GM20000 (cell line): ENCODE results near the gene PTPRN.

Source experiments
- DNase-seq: peaks from one replicate; pipeline ENCODE4 v3.0.0; 2012; ENCODE audit warnings: low spot score
- CTCF ChIP-seq: IDR thresholded peaks from 2 replicates; pipeline ENCODE4 v1.5.1; 2012; ENCODE audit warnings: mild to moderate bottlenecking, control low read depth; ENCODE audit errors: extremely low read depth, missing control alignments

Gene PTPRN

GRCh38 chr2:219245148-219245898 lies 63.9 kb downstream of the PTPRN start, which contains the start of the genes GLB1L and STK16:
TSS of gene GLB1L (minus strand) at chr2:219245444. CDS start at chr2:219243573, 1,871 bp downstream.
TSS of gene STK16 (plus strand) at chr2:219245479. CDS start at chr2:219246000, 521 bp downstream.
- TF ChIP-seq CTCF: no peak
- peak; percentile 91 for DNase-seq

- DNase-seq: no peak
- no peak for TF ChIP-seq CTCF
These were observed 64.4 kb downstream of the PTPRN start for GRCh38 chr2:219244789-219245147.

- no peak for DNase-seq
- no peak for TF ChIP-seq CTCF
These were observed 65.9 kb downstream of the PTPRN start for GRCh38 chr2:219243291-219243761.
